ENCODE results near the gene STK11. TPM values are rescaled to one million over a fixed set of nuclear protein-coding genes. Genes with fewer than 3 reads are reported as not detected.
A peak's percentile ranks its signal among the peaks of the same experiment; 100 is the strongest.
"Not testable (repeated sequence)": the region's sequence is repeated elsewhere in the genome, so short reads cannot be mapped to it uniquely, and the experiment has no call there.

The STK11 gene
- total RNA-seq, 2 experiments from 2014 or later, result 65.1 to 66.1 TPM

- Mint-ChIP-seq H3K4me3 (peak overlapping the region; percentile 87), H3K4me1 (ENCODE audit: low read depth) (peaks cover 41% of the 10 kb centered on the region), H3K36me3 (ENCODE audit: low read depth) (no peaks in the 10 kb centered on the region), H3K27me3 (ENCODE audit: low read depth) (no peaks in the 10 kb centered on the region), H3K27ac (peak overlapping the region; percentile 89), H3K9me3 (no peaks in the 10 kb centered on the region)
- CTCF ChIA-PET, result no interaction called here
- intact Hi-C loops (cut with micrococcal nuclease), result no loop called here
- no peak for DNase-seq
Observed at GRCh38 chr19:1172353-1173158, 33.0 kb upstream of the STK11 start.

GRCh38 chr19:1173159-1173844 lies 32.3 kb upstream of the STK11 start:
- peak; percentile 33 for DNase-seq
- no peaks in the 10 kb centered on the region for H3K27me3 Mint-ChIP-seq (ENCODE audit: low read depth)
- peak overlapping the region; percentile 89 for H3K27ac Mint-ChIP-seq
- H3K4me3 Mint-ChIP-seq, result peak overlapping the region; percentile 87
- H3K4me1 Mint-ChIP-seq (ENCODE audit: low read depth), result peaks cover 41% of the 10 kb centered on the region
- CTCF ChIA-PET, result no interaction called here
- intact Hi-C loops (cut with micrococcal nuclease), result no loop called here
- H3K9me3 Mint-ChIP-seq, result no peaks in the 10 kb centered on the region
- H3K36me3 Mint-ChIP-seq (ENCODE audit: low read depth), result no peaks in the 10 kb centered on the region

DNA sequence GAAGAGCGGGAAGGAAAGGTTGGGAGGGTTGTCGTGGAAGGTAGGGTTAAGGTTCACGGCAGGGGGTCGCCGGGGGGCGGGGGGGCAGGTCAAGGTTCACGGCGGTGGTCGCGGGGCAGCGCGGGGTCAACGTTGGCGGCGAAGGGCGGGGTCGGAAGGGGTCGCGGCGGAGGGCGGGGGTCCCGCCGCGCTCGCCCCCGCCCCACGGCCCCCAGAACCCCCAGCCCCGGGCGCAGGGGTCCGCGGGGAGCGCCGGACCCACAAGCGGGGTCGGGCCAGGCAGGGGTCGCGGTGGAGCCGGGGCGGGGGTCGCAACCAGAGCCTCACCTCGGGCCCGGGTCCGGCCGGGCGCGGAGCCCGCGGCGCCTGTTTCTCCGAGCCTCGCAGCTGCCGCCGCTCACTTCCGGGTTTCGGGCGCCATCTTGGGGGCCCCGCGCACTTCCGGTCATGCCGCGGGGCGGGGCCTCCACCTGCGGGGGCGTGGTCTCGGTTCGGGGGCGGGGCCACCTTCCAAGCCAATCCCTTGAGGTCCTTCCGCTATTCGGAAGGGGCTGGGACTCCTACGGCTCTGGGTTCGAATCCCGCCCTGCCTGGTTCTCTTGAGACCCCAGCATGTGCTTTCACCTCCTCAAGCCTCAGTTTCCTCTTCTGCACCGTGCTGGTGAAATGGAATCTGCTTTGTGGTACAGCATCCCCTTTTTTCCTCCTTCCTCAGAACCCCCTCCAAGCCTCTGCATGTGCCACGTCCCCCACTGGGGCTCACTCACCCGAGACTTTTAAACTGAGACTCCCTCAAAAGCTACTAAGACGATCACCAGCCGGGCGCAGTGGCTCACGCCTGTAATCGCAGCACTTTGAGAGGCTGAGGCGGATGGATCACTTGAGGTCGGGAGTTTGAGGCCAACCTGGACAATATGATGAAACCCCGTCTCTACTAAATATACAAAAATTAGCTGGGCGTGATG lies 31.5 kb upstream of the STK11 start, which contains the start of gene SBNO2:
Gene SBNO2 (minus strand): TSS at position 424 of the 965 bp plus-strand sequence. CDS start 19,992 bp downstream, outside the sequence.
- Mint-ChIP-seq H3K4me1 (ENCODE audit: low read depth) (peaks cover 38% of the 10 kb centered on the region), H3K27me3 (ENCODE audit: low read depth) (no peaks in the 10 kb centered on the region), H3K36me3 (ENCODE audit: low read depth) (no peaks in the 10 kb centered on the region), H3K4me3 (peak within 1 kb of the TSS; percentile 87), H3K9me3 (no peaks in the 10 kb centered on the region), H3K27ac (peak within 1 kb of the TSS; percentile 89)
- intact Hi-C loops (cut with micrococcal nuclease), result loop anchor here (1.0 kb wide), 2 partner anchors 15 to 42 kb away; no protein-coding TSS in a partner anchor
- DNase-seq, result peak; percentile 96
- CTCF ChIA-PET, result interaction anchor here (1.0 to 1.2 kb wide), 2 partner anchors 92 to 109 kb away, joined by 3 to 4 read pairs; no protein-coding TSS in a partner anchor

DNA sequence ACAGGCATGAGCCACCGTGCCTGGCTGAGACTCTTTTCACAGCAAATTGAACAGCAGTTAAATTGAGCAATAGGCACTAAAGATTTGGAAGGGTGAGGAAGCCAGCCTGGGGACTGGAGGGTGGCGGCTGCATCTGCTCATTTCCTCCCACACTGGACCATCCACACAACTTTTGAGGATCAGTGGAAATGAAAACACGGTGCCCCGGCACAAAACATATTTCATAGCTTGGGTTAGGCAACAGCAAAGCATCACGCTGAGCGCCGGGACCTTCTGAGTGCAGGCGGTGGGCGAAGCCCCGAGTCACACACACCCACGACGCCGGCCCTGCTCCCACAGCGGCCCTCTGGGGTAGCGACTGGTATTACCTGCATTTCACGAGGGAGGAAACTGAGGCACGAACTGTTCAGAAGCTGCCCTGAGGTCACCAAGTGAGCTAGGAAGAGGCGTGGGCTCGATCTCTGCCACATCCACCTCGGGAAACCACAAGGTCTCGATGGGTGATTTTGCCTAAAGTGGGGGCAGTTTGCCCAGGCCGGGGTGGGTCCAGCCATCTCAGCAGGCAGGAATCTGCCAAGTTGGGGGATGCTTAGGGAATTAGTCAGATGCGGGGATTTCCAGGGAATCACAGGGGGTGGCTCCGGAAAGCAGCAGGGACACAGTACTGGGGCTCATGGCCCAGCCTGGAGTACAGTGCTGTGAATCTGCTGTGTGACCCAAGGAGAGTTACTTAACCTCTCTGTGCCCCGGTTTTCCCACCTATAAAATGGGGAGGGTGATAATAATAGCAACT lies 28.1 kb upstream of the STK11 start:
- Mint-ChIP-seq H3K27me3 (ENCODE audit: low read depth) (no peaks in the 10 kb centered on the region), H3K4me3 (no peak overlapping the region), H3K36me3 (ENCODE audit: low read depth) (no peaks in the 10 kb centered on the region), H3K4me1 (ENCODE audit: low read depth) (peaks cover 30% of the 10 kb centered on the region), H3K9me3 (no peaks in the 10 kb centered on the region), H3K27ac (no peak overlapping the region)
- DNase-seq, result no peak
- intact Hi-C loops (cut with micrococcal nuclease), result no loop called here
- CTCF ChIA-PET, result interaction anchor here (1.2 kb wide), 1 partner anchor 17 kb away, joined by 4 read pairs; no protein-coding TSS in a partner anchor

GRCh38 chr19:1181606-1182005 lies 24.0 kb upstream of the STK11 start:
- CTCF ChIA-PET, result no interaction called here
- Mint-ChIP-seq H3K9me3 (no peaks in the 10 kb centered on the region), H3K4me3 (no peak overlapping the region), H3K27ac (no peak overlapping the region), H3K36me3 (ENCODE audit: low read depth) (no peaks in the 10 kb centered on the region), H3K4me1 (ENCODE audit: low read depth) (peaks cover 11% of the 10 kb centered on the region), H3K27me3 (ENCODE audit: low read depth) (no peaks in the 10 kb centered on the region)
- intact Hi-C loops (cut with micrococcal nuclease), result no loop called here
- DNase-seq, result no peak

DNA sequence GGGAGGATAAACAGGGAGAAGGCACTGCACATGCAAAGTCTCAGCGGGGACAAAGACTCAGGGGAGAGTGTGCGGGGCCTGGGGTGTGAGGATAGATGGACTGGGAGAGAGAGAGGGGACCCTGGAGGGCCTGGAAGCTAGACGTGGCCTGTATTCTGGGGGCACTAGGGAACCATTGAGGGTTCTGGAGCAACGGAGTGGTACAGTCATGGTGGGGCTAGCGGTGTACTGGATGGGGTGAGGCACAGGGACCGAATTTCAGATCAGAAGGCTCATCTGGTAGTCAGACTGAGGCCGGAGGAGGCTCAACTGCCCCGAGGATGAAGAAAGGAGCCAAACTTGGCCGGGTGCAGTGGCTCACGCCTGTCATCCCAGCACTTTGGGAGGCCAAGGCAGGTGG lies 23.5 kb upstream of the STK11 start:
- Mint-ChIP-seq H3K36me3 (ENCODE audit: low read depth) (no peaks in the 10 kb centered on the region), H3K27ac (no peak overlapping the region), H3K27me3 (ENCODE audit: low read depth) (no peaks in the 10 kb centered on the region), H3K9me3 (no peaks in the 10 kb centered on the region), H3K4me1 (ENCODE audit: low read depth) (peaks cover 11% of the 10 kb centered on the region), H3K4me3 (no peak overlapping the region)
- CTCF ChIA-PET, result no interaction called here
- intact Hi-C loops (cut with micrococcal nuclease), result no loop called here
- DNase-seq, result no peak

DNA sequence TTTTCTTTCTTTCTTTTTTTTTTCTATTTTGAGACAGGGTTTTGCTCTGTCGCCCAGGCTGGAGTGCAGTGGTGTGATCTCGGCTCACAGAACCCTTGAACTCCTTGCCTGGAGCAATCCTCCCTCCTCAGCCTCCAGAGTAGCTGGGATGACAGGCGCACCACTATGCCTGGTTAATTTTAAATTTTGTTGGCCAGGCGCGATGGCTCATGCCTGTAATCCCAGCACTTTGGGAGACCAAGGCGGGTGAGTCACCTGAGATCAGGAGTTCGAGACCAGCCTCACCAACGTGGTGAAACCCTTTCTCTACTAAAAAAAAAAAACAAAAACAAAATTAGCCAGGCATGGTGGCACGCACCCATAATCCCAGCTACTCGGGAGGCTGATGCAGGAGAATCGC lies 22.9 kb upstream of the STK11 start:
- intact Hi-C loops (cut with micrococcal nuclease), result no loop called here
- no peaks in the 10 kb centered on the region for H3K27me3 Mint-ChIP-seq (ENCODE audit: low read depth)
- CTCF ChIA-PET, result interaction anchor here (1.1 kb wide), 1 partner anchor 11 kb away, joined by 6 read pairs; no protein-coding TSS in a partner anchor
- H3K9me3 Mint-ChIP-seq, result no peaks in the 10 kb centered on the region
- no peak overlapping the region for H3K4me3 Mint-ChIP-seq
- H3K27ac Mint-ChIP-seq, result no peak overlapping the region
- no peaks in the 10 kb centered on the region for H3K36me3 Mint-ChIP-seq (ENCODE audit: low read depth)
- DNase-seq, result no peak
- peaks cover 11% of the 10 kb centered on the region for H3K4me1 Mint-ChIP-seq (ENCODE audit: low read depth)

GRCh38 chr19:1183543-1184172 lies 21.9 kb upstream of the STK11 start:
- DNase-seq, result no peak
- Mint-ChIP-seq H3K4me3 (no peak overlapping the region), H3K27ac (no peak overlapping the region), H3K27me3 (ENCODE audit: low read depth) (no peaks in the 10 kb centered on the region), H3K4me1 (ENCODE audit: low read depth) (peaks cover 13% of the 10 kb centered on the region), H3K9me3 (no peaks in the 10 kb centered on the region), H3K36me3 (ENCODE audit: low read depth) (no peaks in the 10 kb centered on the region)
- CTCF ChIA-PET, result interaction anchor here (1.1 kb wide), 1 partner anchor 10 kb away, joined by 6 read pairs; no protein-coding TSS in a partner anchor
- intact Hi-C loops (cut with micrococcal nuclease), result no loop called here

DNA sequence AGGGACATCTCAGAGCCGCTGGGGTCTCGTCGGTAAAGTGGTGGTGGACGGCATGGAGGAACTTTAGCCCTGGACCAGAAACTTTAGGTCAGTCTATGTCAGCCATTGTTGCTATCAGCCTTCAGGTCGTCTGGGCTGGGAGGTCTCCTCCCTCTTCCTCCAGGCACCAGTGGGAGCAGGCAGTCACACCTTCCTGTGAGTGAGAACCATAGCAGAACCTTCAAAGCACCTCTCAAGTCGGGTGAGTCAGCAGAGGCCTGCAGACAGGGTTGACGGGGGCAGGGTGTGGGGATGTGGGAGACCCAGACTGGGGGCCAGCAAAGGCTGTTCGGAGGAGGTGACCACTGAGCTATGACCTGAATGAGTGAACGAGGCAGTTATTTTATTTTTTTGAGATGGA lies 16.2 kb upstream of the STK11 start:
- DNase-seq, result peak; percentile 87
- Mint-ChIP-seq H3K27me3 (ENCODE audit: low read depth) (no peaks in the 10 kb centered on the region), H3K9me3 (no peaks in the 10 kb centered on the region), H3K4me1 (ENCODE audit: low read depth) (peaks cover 30% of the 10 kb centered on the region), H3K36me3 (ENCODE audit: low read depth) (no peaks in the 10 kb centered on the region), H3K4me3 (no peak overlapping the region), H3K27ac (peak overlapping the region; percentile 63)
- CTCF ChIA-PET, result no interaction called here
- intact Hi-C loops (cut with micrococcal nuclease), result loop anchor here (1.0 kb wide), 3 partner anchors 15 to 57 kb away; partner anchors contain the start of genes SBNO2 and STK11

GRCh38 chr19:1199531-1199930 lies 6.0 kb upstream of the STK11 start:
- no peaks in the 10 kb centered on the region for H3K27me3 Mint-ChIP-seq (ENCODE audit: low read depth)
- no peak for DNase-seq
- H3K9me3 Mint-ChIP-seq, result no peaks in the 10 kb centered on the region
- no peak overlapping the region for H3K27ac Mint-ChIP-seq
- CTCF ChIA-PET, result interaction anchor here (0.6 to 1.2 kb wide), 2 partner anchors 13 to 86 kb away, joined by 4 read pairs; no protein-coding TSS in a partner anchor
- H3K36me3 Mint-ChIP-seq (ENCODE audit: low read depth), result no peaks in the 10 kb centered on the region
- no peak overlapping the region for H3K4me3 Mint-ChIP-seq
- intact Hi-C loops (cut with micrococcal nuclease), result no loop called here
- peaks cover 11% of the 10 kb centered on the region for H3K4me1 Mint-ChIP-seq (ENCODE audit: low read depth)

DNA sequence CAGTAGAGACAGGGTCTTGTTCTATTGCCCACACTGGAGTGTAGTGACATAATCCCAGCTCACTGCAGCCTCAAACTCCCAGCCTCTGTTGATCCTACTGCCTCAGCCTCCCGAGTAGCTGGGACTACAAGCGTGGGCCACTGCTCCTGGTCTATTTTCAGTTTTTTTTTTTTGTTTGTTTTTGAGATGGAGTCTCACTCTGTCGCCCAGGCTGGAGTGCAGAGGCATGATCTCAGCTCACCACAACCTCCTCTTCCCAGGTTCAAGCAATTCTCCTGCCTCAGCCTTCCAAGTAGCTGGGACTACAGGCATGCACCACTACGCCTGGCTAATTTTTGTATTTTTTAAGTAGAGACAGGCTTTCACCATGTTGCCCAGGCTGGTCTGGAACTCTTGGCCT lies 5.0 kb upstream of the STK11 start:
- intact Hi-C loops (cut with micrococcal nuclease); CTCF ChIA-PET: not testable (repeated sequence)

More for the DNA sequence above, 5.0 kb upstream of the STK11 start:
- H3K4me1 Mint-ChIP-seq (ENCODE audit: low read depth), result peaks cover 14% of the 10 kb centered on the region
- H3K4me3 Mint-ChIP-seq; H3K36me3 Mint-ChIP-seq (ENCODE audit: low read depth); DNase-seq; H3K27ac Mint-ChIP-seq; H3K27me3 Mint-ChIP-seq (ENCODE audit: low read depth); H3K9me3 Mint-ChIP-seq: not testable (repeated sequence)

All from activated naive CD4-positive, alpha-beta T cell treated with anti-CD3 and anti-CD28 coated beads for 36 hours (primary cell).